Panc1 (cell line): ENCODE results near the gene CDC45. TPM values are rescaled to one million over a fixed set of nuclear protein-coding genes. Genes with fewer than 3 reads are reported as not detected.

Experiments
- ATAC-seq: fragments of 200-7000 bp; cut with Tn5 transposase; 2 replicates; pipeline ENCODE4 v1.9.1; 2020; ENCODE audit warnings: mild to moderate bottlenecking, moderate library complexity
- BruUV-seq: library from RNA; stranded (reverse); fragments of 400-500 nt; replicated peaks from 2 replicates; lab custom pipeline; 2021; lab: Mats Ljungman, UMichigan
- CTCF ChIA-PET: fragments of 300-600 bp; sonication (Branson Sonifier 250); formaldehyde crosslinking; loops from one replicate; lab custom pipeline; 2022; ENCODE audit warnings: antibody characterized with exemption; lab: Charles Lee
- POLR2A ChIA-PET: fragments of 300-600 bp; sonication (Branson Sonifier 250); formaldehyde crosslinking; loops from one replicate; lab custom pipeline; 2022; ENCODE audit warnings: antibody characterized with exemption; lab: Charles Lee
- DNase-seq: peaks from one replicate; pipeline ENCODE4 v3.0.0-alpha.2; 2010; ENCODE audit warnings: low read depth, low spot score
- H3K27ac ChIP-seq: 2 replicates; pipeline ENCODE4 v1.5.1; 2011; ENCODE audit warnings: mild to moderate bottlenecking, low read length, inconsistent platforms
- H3K27me3 ChIP-seq: fragments of 200-500 bp; sonication (Bioruptor generic); 2 replicates; pipeline ENCODE4 v1.6.0; 2014; ENCODE audit warnings: low read length, inconsistent platforms; ENCODE audit not compliant: control insufficient read depth, insufficient read depth
- H3K36me3 ChIP-seq: fragments of 200-500 bp; sonication (Bioruptor generic); 2 replicates; pipeline ENCODE4 v1.5.1; 2014; ENCODE audit warnings: inconsistent platforms, mild to moderate bottlenecking, low read length, moderate library complexity; ENCODE audit not compliant: control insufficient read depth, insufficient read depth
- H3K4me1 ChIP-seq: 2 replicates; pipeline ENCODE4 v1.5.1; 2011; ENCODE audit warnings: inconsistent platforms, mild to moderate bottlenecking, low read length, moderate library complexity; ENCODE audit not compliant: control insufficient read depth, insufficient read depth
- H3K4me3 ChIP-seq, 2 experiments: 2 replicates each; pipeline ENCODE4 v1.5.1; 2011 to 2012; ENCODE audit warnings: low read depth in 2 of 2, low read length in 2 of 2, mild to moderate bottlenecking in 2 of 2, inconsistent platforms in 1 of 2, moderate library complexity in 1 of 2
- H3K9me3 ChIP-seq: fragments of 200-500 bp; sonication (Bioruptor generic); 2 replicates; pipeline ENCODE4 v1.5.1; 2014; ENCODE audit warnings: low read depth, mild to moderate bottlenecking, inconsistent platforms, low read length, moderate library complexity; ENCODE audit not compliant: control insufficient read depth, insufficient read depth
- POLR2AphosphoS5 ChIP-seq: IDR thresholded peaks from 2 replicates; pipeline ENCODE4 v1.6.1; 2012; ENCODE audit warnings: mild to moderate bottlenecking, low read depth, low read length, moderate library complexity
- SIN3A ChIP-seq: IDR thresholded peaks from 2 replicates; pipeline ENCODE4 v1.6.1; 2012; ENCODE audit warnings: low read depth, mild to moderate bottlenecking, low read length, moderate library complexity, borderline replicate concordance; ENCODE audit not compliant: insufficient read depth
- TCF7L2 ChIP-seq: IDR thresholded peaks from 2 replicates; pipeline ENCODE4 v1.6.1; 2011; ENCODE audit warnings: mild to moderate bottlenecking, low read depth, low read length, inconsistent platforms
- in situ Hi-C: cut with HindIII; loops from 2 replicates; pipeline ENCODE4 v1.10.0; 2016; ENCODE audit warnings: low sequenced_read_pairs, low pct_unique_long_range_greater_than_20kb
- intact Hi-C: fragments of 100-400 bp; cut with micrococcal nuclease; formaldehyde crosslinking; loops from one replicate; pipeline ENCODE4 v1.10.0; 2022; ENCODE audit not compliant: unreplicated experiment
- total RNA-seq: library from RNA; stranded (reverse); gene quantifications from one replicate; pipeline ENCODE4 v1.2.1, GENCODE V29; 2021; ENCODE audit not compliant: unreplicated experiment
- TF ChIP-seq, protein P1 (sequence below), 2 experiments: IDR thresholded peaks; 2 replicates each; pipeline ENCODE4 v1.6.1; 2011 to 2012; ENCODE audit warnings: low read depth in 2 of 2, control low read depth in 1 of 2, low read length in 1 of 2, mild to moderate bottlenecking in 1 of 2, moderate library complexity in 1 of 2; ENCODE audit not compliant: insufficient read depth in 1 of 2
- TF ChIP-seq, protein P2 (sequence below): fragments of 450-650 bp; IDR thresholded peaks from 2 replicates; pipeline ENCODE4 v1.5.1; 2017; ENCODE audit warnings: mild to moderate bottlenecking

CDC45 gene
- total RNA-seq, 1 experiment from 2014 or later, result 26.1 TPM

DNA sequence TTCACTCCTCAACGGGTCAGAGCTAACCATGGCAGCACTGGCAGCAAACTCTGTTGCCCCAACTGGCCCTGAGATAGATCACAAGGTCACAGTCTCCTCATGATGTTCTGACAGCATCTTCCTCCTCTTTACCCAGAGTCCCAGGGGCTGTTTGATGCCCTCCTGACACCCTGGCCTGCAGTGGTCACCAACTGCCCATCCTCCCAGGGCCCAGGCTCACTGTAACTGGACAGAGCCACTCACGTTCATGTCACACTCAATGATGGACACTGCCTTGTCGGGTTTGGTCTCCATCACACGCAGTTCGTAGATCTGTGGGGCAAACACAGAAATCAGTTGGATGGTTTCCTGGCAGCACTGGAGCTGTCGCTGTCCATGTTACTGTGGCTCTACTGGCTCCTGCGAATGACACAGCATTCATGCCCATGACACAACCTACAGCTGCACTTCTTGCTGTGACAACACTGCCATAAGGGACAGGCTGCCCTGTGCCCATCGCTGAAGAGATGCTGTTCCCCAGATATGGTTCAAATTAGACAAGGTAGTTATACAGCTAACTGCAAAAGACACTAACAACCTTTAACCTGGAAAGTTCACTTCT lies 21.8 kb upstream of the CDC45 start:
- ATAC-seq, result no peak
- Histone ChIP-seq H3K27ac (no peak overlapping the region), H3K4me1 (no peaks in the 10 kb centered on the region), H3K27me3 (no peaks in the 10 kb centered on the region), H3K36me3 (peaks cover 9% of the 10 kb centered on the region; the same call in 1 of the 2 replicates), H3K4me3 (no peak overlapping the region), H3K9me3 (no peaks in the 10 kb centered on the region)
- in situ Hi-C loops (no loop called here), intact Hi-C loops (no loop called here)
- ChIA-PET CTCF (interaction anchor here (0.7 kb wide), 1 partner anchor 16 kb away, joined by 3 read pairs; no protein-coding TSS in a partner anchor), POLR2A (no interaction called here)
- BruUV-seq, result no TSS peak
- DNase-seq, result no peak
- no peak for TF ChIP-seq POLR2AphosphoS5
- no peak for TF ChIP-seq SIN3A
- TF ChIP-seq, protein P1, sequence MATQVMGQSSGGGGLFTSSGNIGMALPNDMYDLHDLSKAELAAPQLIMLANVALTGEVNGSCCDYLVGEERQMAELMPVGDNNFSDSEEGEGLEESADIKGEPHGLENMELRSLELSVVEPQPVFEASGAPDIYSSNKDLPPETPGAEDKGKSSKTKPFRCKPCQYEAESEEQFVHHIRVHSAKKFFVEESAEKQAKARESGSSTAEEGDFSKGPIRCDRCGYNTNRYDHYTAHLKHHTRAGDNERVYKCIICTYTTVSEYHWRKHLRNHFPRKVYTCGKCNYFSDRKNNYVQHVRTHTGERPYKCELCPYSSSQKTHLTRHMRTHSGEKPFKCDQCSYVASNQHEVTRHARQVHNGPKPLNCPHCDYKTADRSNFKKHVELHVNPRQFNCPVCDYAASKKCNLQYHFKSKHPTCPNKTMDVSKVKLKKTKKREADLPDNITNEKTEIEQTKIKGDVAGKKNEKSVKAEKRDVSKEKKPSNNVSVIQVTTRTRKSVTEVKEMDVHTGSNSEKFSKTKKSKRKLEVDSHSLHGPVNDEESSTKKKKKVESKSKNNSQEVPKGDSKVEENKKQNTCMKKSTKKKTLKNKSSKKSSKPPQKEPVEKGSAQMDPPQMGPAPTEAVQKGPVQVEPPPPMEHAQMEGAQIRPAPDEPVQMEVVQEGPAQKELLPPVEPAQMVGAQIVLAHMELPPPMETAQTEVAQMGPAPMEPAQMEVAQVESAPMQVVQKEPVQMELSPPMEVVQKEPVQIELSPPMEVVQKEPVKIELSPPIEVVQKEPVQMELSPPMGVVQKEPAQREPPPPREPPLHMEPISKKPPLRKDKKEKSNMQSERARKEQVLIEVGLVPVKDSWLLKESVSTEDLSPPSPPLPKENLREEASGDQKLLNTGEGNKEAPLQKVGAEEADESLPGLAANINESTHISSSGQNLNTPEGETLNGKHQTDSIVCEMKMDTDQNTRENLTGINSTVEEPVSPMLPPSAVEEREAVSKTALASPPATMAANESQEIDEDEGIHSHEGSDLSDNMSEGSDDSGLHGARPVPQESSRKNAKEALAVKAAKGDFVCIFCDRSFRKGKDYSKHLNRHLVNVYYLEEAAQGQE (IDR thresholded peaks at IDR 0.05; ENCODE audit: insufficient read depth in 1 of 2, low read depth in 2 of 2, low read length in 1 of 2), result no peak
- TF ChIP-seq, protein P2, sequence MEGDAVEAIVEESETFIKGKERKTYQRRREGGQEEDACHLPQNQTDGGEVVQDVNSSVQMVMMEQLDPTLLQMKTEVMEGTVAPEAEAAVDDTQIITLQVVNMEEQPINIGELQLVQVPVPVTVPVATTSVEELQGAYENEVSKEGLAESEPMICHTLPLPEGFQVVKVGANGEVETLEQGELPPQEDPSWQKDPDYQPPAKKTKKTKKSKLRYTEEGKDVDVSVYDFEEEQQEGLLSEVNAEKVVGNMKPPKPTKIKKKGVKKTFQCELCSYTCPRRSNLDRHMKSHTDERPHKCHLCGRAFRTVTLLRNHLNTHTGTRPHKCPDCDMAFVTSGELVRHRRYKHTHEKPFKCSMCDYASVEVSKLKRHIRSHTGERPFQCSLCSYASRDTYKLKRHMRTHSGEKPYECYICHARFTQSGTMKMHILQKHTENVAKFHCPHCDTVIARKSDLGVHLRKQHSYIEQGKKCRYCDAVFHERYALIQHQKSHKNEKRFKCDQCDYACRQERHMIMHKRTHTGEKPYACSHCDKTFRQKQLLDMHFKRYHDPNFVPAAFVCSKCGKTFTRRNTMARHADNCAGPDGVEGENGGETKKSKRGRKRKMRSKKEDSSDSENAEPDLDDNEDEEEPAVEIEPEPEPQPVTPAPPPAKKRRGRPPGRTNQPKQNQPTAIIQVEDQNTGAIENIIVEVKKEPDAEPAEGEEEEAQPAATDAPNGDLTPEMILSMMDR, result no peak

DNA sequence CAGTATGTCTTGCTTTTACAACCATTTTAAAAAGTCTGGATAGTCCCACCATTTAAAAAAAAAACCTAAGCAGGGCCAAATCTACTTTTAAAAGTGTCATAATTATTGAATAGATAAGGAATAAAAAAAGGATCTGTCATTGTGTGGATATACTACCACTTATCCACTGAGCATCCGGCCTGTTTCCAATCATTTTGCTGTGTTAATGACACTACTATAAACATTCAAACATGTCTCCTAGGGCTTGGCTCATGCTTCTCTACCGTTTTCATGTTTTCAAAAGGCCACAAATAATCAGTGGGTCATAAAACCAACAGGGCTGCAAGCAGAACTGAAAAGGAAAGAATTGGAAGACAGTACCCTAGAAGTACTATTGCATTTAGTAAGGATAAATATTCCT lies 19.7 kb upstream of the CDC45 start:
- ChIA-PET POLR2A (no interaction called here), CTCF (no interaction called here)
- Histone ChIP-seq H3K4me1 (no peaks in the 10 kb centered on the region), H3K36me3 (peaks cover 20% of the 10 kb centered on the region), H3K4me3 (no peak overlapping the region), H3K27me3 (no peaks in the 10 kb centered on the region), H3K27ac (no peak overlapping the region), H3K9me3 (no peaks in the 10 kb centered on the region)
- in situ Hi-C loops, result no loop called here
- DNase-seq, result no peak
- no peak for ATAC-seq
- intact Hi-C loops, result no loop called here
- TF ChIP-seq, protein P1 (IDR thresholded peaks at IDR 0.05; ENCODE audit: insufficient read depth in 1 of 2, low read depth in 2 of 2, low read length in 1 of 2), result no peak
- no peak for TF ChIP-seq POLR2AphosphoS5
- no peak for TF ChIP-seq SIN3A
- no peak for TF ChIP-seq TCF7L2
- TF ChIP-seq, protein P2, result no peak
- no TSS peak for BruUV-seq
